ENCODE measurements around the gene MAP4. TPM values are rescaled to one million over a fixed set of nuclear protein-coding genes. Genes with fewer than 3 reads are reported as not detected.
"Not testable (repeated sequence)": the region's sequence is repeated elsewhere in the genome, so short reads cannot be mapped to it uniquely, and the experiment has no call there.

The MAP4 gene
- total RNA-seq, 1 donor from 2014 or later = 67.1 TPM

DNA sequence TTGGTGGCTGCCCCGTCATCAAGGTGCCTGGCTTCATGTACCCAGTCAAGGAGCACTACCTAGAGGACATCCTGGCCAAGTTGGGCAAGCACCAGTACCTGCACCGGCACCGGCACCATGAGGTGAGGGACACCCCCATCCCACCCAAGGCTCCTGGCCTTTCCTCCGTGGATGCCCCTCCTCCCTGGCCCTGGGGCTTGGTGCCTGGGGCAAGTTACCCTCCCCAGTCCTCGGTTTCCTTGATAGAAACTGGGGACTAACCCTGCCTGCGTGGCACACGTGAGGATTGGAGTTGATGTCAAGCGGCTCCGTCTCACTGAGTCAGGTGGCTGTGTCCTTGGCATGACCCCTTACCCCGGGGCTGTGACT, 169.4 kb downstream of the MAP4 start:
- no peak for DNase-seq (ENCODE audit: low read depth, low spot score)

DNA sequence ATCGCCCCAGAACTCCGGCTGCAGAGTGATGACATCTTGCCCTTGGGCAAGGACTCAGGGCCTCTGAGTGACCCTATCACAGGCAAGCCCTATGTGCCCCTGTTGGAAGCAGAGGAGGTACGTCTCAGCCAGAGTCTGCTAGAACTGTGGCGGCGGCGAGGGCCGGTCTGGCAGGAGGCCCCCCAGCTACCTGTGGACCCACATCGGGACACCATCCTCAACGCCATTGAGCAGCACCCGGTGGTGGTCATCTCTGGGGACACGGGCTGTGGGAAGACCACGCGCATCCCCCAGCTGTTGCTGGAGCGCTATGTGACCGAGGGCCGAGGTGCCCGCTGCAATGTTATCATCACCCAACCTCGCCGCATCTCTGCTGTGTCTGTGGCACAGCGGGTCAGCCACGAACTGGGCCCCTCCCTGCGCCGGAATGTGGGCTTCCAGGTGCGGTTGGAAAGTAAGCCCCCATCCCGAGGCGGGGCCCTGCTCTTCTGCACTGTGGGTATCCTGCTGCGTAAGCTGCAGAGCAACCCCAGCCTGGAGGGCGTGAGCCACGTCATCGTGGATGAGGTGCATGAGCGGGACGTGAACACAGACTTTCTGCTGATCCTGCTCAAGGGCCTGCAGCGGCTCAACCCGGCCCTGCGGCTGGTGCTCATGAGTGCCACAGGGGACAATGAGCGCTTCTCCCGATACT, 169.9 kb downstream of the MAP4 start:
- DNase-seq (ENCODE audit: low read depth, low spot score) = no peak

DNA sequence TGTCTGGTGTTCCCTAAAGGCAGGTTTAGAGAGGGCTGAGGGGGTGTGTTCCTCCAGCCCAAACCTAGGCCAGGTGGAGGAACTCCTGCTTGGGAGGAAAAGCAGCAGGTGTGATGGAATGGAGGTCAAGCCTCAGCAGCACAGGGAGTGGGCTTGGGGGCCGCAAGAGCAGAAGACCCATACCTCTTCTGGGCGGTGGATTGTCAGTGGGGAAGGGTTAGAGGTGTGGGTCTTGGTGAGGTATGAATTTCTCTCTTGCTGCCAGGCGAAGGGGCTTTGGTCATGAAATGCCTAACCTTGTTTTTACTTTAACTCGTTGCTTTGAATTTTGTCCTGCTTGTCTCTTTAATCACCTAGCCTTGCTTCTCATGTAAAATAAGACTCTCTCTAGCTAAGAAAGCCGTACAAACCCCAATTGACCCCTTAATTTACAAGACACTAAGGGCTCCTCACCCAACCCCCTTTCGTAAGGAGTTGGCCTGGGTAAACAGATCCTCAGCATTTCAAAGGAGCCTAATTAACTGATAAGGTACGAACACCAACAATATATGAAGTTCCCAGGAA, 174.3 kb downstream of the MAP4 start:
- DNase-seq (ENCODE audit: low read depth, low spot score) = no peak

DNA sequence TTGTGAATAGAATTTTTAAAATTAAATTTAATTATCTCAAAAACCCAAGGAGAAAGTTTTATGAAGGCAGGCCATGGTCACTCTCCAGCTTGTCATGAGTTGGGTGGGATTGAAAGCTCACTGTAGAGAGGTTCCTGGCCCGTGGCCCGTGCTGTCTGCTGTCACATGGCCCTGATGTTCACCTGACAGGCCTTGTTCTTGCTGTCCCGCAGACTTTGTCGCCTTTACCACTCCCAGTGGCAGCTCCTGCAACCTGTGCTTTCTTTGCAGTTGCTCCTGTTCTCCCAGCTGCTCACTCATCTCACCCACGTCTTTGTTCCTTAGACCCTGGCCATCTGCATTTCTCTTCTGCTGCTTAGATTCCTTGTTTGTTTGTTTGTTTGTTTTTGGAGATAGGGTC, 177.7 kb downstream of the MAP4 start:
- no peak for DNase-seq (ENCODE audit: low read depth, low spot score)

DNA sequence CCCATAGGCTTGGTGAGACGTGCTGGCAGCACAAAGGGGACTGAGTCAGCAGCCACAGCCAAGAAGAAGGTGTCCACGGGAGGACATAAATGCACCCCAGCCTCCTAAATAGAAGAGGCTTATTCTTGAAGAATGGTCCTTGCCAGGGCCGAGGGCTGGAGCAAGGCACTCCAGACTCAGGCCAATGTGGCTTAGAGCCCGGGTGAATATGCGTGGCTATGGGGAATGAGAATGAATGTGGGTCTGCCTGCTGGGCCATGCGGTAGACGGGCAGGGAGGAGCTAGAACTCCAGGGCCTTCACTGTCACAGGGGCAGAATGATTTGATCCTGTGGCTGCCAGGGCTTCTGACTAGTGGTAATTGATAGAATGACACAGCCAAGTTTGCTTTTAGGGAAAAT, 179.2 kb downstream of the MAP4 start:
- no peak for DNase-seq (ENCODE audit: low read depth, low spot score)

DNA sequence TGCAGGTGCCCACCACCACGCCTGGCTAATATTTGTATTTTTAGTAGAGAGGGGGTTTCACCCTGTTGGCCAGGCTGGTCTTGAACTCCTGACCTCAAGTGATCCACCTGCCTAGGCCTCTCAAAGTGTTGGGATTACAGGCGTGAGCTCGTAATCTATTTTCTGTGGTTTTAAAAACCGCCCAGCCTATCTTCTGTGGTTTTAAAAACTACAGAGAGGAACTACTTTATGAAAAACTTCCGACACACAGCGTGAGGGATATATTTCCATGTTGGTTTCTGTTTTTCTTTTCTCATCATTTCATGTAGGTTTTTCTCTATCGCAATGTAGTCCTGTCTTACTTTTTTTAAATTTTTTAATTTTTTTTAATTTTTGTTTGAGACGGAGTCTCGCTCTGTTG, 186.7 kb downstream of the MAP4 start:
- not testable (repeated sequence) for DNase-seq (ENCODE audit: low read depth, low spot score)

DNA sequence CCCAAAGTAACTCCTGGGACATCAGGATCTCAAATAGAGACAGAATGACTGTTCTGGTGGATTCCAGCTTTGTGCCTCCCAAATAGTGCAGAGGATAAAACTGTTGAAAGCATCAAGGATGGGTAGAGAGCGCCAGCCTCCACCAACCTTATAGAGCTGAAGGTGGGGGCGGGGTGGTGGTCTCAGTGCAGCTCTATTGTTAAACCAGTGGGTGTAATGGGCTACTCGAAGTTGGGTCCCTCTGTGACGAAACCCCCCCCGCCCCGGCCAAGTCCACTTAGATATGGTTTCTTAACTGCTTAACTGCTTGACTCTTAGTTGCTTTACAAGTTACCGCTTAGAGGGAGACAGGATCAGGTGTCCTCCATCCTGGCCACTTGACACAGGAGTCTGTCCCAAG, 190.6 kb downstream of the MAP4 start:
- DNase-seq (ENCODE audit: low read depth, low spot score) = no peak

DNA sequence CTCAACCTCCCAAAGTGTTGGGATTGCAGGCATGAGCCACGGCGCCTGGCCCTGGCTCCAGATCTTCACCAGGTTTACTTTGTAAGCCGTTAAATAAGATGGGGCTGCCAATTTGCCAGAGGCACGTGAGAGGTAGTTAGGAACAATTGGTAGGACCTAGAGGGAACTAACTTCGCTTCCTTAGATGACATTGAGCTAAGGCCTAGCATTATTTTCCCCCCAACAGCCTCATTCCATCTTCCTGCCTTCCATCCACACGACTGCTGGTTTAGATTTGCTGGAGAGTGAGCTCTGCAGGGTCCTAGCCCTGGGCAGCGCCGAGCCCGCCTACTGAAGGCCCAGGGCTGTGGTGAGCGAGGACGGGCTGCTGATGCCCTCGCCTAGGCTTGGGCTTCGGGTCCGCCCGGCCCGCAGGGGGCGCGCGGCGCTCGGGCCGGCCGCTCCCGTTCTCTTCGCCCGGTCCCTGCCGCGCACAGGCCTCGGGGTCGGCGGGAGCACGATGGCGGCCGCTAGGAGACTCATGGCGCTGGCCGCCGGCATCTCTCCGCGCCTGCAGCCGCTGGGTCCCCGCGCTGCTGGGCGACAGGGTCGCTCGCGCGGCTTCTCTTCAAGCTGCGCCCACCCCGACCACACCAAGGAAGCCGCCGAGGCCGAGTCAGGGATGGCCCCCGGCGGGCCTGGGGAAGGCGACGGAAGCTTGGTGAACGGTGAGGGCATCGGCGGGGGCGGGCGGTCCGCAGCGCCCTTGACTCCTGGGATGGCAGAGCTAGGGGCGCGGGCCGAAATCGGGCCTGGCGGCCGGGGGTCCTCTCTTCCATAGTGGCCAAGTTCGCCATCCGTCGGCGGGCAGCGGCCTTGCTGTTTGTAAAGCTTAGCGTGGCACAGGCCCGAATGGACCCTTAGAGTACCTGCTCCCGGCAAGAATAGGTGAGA, 191.4 kb downstream of the MAP4 start:
- DNase-seq (ENCODE audit: low read depth, low spot score) = peak; percentile 54

DNA sequence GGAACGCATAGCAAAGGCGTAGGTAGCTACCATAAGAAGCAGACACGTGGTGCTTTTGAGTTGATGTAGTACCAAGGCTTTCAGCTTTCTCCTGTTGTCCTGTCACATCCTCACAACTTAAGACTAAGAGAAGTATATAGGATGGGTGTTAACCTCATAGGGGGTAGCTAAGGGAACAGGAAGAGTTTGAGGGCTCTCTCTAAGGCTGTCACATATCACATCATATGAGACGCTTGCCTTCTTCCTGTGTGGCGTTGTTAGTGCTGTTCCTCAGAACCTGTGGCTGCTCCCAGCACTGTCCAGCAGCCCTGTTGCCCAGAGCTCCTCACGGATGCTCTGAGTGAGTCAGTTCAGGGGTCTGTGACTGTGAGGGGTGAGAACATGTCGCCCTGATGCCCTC, 198.6 kb downstream of the MAP4 start:
- no peak for DNase-seq (ENCODE audit: low read depth, low spot score)

DNA sequence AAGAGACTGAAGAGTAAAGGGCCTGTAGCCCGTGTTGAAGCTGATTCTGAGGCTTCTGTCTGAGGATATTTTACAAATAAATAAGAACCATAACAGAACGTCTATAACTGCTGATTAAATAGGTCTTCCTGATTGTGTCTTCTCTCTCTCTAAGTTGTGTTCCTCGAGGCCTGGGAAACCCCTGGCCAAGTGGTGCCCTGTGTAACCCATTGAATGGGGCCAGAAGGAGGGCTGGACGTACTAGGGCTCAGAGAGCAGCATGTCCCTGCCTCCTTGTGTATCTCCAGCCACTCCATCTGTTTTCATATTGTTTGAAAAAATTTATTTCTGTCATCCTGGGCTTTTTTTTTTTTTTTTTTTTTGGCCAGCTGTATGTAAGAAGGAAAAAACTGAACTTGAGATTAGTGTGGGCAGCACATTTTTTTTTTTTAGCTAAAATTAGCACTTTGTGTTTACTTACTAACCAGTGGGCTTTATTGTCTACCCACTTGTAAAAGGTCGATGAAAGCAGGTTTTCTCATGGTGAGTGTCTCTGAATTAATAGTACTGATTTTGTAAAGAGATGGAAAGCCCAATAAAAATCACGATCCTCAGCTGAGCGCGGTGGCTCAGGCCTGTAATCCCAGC, 202.6 kb downstream of the MAP4 start:
- DNase-seq (ENCODE audit: low read depth, low spot score) = no peak

DNA sequence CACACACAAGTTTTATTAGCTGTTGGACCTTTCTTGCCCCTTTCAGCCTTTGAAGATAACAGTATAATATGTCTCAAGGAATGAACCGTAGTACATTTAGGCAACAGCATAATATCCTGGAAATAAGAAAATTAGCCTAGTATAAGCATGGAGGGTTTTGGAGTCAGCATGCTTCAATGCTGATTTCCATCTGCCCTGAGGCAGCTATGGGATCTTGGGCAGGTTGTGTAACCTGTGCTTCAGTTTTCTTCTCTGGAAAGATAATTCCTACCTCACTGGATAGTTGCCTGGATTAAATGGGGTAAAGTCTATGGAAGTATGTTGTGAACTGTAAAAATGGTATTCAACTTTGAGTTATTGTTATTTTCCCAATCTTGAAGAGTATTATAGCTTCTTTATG, 211.6 kb downstream of the MAP4 start:
- DNase-seq (ENCODE audit: low read depth, low spot score) = no peak

DNA sequence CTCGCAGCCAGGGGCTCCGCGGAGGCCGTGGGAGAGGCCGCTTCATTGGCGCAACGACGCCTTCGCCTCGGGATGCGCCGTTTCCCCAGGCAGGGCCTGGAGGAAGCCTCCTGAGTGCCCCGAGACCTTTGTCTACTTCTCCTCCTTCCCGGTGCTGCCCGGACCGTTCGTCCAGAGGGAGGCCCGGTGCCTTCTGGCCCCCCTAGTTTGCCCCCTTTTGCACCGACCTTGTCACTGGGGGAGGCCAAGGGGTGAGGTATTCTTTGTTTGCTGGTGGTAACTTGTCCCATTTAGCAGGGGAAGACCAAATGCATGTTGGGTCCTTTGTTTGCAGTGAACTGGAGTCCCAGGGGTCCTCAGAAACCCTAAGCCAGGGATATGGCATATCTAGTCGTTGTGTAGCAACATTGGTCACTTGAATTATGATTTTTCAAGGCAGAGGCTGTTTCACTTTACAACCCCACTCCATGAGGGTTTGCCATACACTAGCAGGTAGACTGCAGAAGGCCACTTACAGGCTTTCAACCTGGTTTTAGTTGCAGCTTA, 212.7 kb downstream of the MAP4 start:
- no peak for DNase-seq (ENCODE audit: low read depth, low spot score)

DNA sequence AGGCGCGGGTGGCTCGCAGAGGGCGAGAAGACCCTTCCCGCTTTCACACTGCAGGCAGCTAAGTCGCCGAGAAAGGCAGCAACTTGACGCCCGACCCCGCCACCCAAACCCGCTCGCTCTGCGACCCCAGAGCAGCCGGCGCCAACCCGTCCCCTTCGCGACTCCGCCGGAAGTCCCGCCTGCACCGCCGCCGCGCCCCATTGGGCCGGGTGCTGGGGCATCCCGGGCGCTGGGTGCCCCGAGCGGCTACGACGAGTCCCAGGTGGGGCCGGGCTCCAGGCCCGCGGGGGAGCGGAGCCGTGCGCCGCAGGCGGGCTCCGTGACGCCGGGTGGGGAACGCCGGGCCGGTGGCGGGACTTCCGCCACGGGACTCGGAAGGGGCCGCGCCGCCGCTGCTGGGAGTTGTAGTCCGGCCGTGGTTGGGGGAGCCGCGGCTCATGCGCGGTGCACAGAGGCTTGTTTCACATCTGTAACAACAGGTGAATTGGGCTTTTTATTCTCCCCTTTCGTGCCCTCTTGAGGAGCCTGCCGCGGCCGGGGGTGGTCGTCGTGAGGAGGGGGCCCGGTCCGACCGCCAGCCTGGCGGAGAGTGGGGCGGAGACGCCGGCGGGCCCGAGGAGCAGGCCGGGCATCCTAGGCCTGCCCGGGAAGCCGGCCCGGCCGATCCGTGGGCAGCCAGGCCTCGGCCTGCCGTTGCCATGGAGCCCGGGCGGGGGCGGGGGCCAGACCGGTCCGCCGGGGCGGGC, 213.3 kb downstream of the MAP4 start, which contains the start of gene DHX30:
Gene DHX30 (plus strand): TSS at position 405 of the 746 bp plus-strand sequence. CDS start 7,546 bp downstream, outside the sequence.
- peak; percentile 58 for DNase-seq (ENCODE audit: low read depth, low spot score)

Other genes starting within 250 kb of the MAP4 start
- gene SMARCC1, start 234.5 kb downstream of the MAP4 start, total RNA-seq = 35.3 and 42.5 TPM in 2 replicates
- gene DHX30, start 213.3 kb downstream of the MAP4 start, total RNA-seq = 79.2 and 99.7 TPM in 2 replicates
- gene CDC25A, start 172.0 kb upstream of the MAP4 start, total RNA-seq = 15.8 and 27.2 TPM in 2 replicates
- gene CAMP, start 207.1 kb upstream of the MAP4 start, total RNA-seq = not detected in 2 replicates
- gene ZNF589, start 224.7 kb upstream of the MAP4 start, total RNA-seq = 5.9 and 8.7 TPM in 2 replicates

All from pulmonary artery endothelial cell (primary cell).